HG02588 (cell line): ENCODE measurements around the gene MEGF8.

ENCODE experiments used
- ATAC-seq: cut with Tn5 transposase; IDR thresholded peaks from one replicate; pipeline ENCODE4 v1.9.1; 2021; ENCODE audit warnings: mild to moderate bottlenecking, moderate library complexity; ENCODE audit not compliant: unreplicated experiment

The MEGF8 gene

DNA sequence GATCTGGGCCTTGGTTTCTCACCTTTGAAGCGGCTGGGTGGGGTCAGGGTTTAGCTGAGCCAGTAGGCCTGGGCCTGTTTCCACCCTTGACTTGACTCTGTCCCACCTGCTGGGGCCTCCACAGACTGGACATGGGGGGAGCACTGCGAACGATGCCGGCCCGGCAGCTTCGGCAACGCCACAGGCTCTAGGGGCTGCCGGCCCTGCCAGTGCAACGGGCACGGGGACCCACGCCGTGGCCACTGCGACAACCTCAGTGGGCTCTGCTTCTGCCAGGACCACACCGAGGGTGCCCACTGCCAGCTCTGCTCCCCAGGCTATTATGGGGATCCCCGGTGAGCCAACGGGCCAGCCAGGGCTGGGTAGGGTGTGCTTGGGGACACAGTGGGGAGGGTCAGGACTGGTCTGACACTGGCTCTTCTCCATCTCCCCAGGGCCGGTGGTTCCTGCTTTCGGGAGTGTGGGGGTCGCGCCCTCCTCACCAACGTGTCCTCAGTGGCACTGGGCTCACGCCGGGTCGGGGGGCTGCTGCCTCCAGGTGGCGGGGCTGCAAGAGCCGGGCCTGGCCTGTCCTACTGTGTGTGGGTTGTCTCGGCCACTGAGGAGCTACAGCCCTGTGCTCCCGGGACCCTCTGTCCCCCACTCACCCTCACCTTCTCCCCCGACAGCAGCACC, 28.0 kb downstream of the MEGF8 start:
- no peak for ATAC-seq

GRCh38 chr19:42355896-42356295, 30.5 kb downstream of the MEGF8 start:
- ATAC-seq, result no peak

DNA sequence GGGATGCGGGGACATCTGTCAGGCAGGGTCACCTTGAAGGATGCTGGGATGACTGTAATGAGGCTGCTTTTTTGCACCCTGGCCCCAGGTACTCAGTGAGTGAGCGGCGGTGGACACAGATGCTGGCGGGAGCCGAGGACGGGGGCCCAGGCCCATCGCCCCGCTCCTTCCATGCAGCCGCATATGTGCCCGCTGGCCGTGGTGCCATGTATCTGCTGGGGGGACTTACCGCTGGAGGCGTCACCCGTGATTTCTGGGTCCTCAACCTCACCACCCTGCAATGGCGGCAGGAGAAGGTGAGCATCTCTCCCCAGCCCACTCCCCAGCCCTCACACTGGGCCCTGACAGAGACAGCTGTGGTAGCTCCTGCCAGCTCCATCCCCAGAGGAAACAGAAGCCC, 31.3 kb downstream of the MEGF8 start:
- no peak for ATAC-seq

DNA sequence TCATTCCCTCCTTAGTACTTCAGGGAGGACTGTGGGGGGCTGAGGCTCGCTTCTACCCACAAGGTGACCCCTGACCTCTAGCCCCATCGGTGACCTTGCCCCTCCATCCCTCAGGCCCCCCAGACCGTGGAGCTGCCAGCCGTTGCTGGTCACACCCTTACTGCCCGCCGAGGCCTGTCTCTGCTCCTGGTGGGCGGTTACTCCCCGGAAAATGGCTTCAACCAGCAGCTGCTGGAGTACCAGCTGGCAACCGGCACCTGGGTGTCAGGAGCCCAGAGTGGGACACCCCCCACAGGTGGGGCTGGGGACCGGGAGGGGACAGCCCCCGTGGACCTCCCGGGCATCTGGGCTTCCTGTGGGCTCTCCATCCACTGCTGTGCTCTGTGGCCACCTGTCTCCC, 31.9 kb downstream of the MEGF8 start:
- no peak for ATAC-seq

- no peak for ATAC-seq
These were observed 35.5 kb downstream of the MEGF8 start for GRCh38 chr19:42360787-42361544.

DNA sequence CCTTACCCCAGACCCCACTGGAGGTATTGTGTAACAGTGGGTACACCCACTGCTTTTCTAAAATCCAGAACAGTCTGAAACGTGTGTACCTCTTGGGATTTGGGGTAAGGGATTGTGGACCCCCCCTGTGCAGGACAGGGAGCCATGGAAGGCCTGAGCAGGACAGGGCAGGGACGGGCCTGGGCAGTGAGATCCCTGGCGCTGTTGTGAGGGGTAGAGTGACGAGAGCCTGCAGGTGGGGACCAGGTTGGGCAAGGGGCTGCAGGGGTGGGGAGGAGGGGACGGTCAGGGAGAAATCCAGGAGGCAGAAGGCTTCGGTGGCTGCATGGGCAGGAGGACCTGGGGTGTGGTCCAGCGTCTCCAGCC, 36.1 kb downstream of the MEGF8 start:
- ATAC-seq, result no peak

- no peak for ATAC-seq
These were observed 36.9 kb downstream of the MEGF8 start for GRCh38 chr19:42362342-42362741.

- no peak for ATAC-seq
These were observed 37.5 kb downstream of the MEGF8 start for GRCh38 chr19:42362891-42363440.

GRCh38 chr19:42363614-42364346, 38.3 kb downstream of the MEGF8 start:
- ATAC-seq, result no peak

DNA sequence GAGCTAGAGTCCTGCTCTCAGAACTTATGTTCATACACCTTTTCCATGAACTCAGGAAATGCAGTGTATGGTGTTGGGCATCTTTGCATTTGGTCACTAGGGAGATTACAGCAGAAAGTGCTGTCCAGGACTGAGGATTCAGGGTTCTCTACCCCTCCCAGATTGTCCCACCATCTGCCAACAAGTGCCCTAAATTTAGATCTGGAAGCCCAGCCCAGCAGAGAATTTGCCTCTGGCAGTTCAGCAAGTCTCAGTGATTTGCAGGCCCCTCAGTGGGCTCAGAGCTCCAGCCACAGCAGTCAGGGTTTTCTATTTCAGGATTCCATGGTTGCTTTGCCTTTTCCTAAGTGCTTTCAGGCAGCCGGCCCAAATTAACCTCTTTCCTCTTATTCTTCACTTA, 41.2 kb downstream of the MEGF8 start:
- ATAC-seq, result no peak

DNA sequence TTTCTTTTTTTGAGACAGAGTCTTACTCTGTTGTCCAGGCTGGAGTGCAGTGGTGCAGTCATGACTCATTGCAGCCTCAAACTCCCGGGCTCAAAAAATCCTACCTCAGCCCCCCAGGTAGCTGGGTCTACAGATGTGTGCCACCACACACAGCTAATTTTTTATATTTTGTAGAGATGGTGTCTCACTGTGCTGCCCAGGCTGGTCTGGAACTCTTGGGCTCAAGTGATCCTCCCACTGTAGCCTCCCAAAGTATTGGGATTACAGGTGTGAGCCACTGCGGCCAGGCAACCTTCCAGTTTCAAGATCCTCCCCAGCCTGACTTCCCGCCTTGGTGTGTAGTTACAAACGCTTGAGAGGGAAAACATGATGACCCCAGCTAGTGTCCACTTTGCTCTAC, 42.5 kb downstream of the MEGF8 start:
- ATAC-seq, result no peak

DNA sequence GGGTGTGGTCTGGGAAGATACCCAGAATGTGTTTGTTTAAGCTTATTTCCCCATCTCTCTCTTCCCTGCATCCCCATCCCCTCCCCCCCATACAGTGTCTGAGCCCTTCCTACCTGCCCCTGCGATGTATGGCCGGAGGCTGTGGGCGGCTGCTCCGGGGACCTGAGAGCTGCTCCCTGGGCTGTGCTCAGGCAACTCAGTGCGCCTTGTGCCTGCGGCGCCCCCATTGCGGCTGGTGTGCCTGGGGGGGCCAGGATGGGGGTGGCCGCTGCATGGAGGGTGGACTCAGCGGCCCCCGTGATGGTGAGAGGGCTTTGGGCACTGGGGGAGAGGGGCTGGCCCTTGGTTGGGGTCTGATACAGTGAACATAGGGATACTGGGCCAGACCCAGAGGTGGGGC, 42.9 kb downstream of the MEGF8 start:
- ATAC-seq, result no peak

GRCh38 chr19:42368765-42369164, 43.3 kb downstream of the MEGF8 start:
- no peak for ATAC-seq

- no peak for ATAC-seq
These were observed 44.1 kb downstream of the MEGF8 start for GRCh38 chr19:42369433-42370067.

- no peak for ATAC-seq
These were observed 44.7 kb downstream of the MEGF8 start for GRCh38 chr19:42370068-42370520.

DNA sequence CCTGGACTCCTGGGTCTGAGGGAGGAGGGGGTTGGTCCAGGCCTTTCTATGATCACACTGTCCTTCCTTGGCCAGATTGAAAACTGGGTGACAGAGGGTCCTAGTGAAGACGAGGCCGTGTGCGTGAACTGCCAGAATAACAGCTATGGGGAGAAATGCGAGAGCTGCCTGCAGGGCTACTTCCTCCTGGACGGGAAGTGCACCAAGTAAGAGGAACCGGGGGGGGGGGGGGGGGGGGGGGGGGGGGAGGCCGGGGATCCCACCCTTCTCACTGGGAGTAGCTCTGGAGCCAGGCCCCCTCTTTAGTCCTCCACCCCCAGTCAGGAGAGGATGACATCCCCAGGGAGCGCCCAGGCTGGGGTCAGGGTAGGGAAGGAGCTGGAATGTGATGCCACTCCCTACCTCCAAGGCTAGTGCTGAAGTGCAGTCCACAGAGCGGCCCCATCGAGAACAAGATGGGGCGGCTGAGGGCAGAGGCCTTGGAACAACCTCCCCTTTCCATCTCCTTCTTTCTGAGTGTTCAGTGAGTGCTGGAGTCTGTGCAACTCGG, 45.3 kb downstream of the MEGF8 start:
- ATAC-seq, result no peak

DNA sequence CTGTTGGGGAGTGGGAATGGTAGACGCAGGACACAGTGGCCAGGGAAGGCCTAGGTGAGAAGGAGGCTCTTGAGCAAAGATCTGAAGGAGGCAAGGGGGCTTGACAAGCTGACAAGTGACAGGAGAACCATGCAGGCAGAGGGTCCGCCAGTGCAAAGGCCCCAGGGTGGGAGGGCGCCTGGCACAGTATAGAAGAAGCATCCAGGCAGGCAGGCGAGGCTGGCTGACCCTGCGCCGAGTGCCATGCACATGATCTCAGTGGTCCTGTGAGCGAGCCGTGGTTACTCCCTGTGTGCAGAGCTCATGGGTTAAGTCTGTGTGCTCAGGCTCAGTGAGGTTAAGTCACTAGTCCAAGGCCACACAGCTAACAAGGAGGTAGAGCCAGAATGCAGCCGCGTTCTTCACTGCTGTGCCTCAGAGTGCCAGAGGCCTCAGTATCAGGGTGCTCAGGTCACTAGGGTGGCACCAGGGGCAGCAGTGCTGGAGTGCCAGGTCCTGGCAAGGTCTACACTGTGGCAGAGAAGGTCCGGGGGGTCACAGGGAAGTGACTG, 49.5 kb downstream of the MEGF8 start:
- ATAC-seq, result no peak

- ATAC-seq, result no peak
These were observed 50.2 kb downstream of the MEGF8 start for GRCh38 chr19:42375415-42376176.

DNA sequence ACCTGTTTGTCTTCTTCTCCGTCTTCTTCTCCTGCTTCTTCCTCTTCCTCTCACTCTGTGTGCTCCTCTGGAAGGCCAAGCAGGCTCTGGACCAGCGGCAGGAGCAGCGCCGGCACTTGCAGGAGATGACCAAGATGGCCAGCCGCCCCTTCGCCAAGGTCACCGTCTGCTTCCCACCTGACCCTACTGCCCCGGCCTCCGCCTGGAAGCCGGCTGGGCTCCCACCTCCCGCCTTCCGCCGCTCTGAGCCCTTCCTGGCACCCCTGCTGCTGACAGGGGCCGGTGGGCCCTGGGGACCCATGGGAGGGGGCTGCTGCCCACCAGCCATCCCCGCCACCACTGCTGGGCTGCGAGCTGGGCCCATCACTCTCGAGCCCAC, 50.7 kb downstream of the MEGF8 start:
- no peak for ATAC-seq
